Loucy (cell line): ENCODE measurements around the gene TIMM22.

ENCODE experiments used
- EZH2phosphoT487 ChIP-seq: fragments of 200-600 bp; IDR thresholded peaks from 2 replicates; pipeline ENCODE4 v1.6.1; 2018; ENCODE audit warnings: antibody characterized with exemption, mild to moderate bottlenecking, moderate library complexity, borderline replicate concordance
- TF ChIP-seq, protein P1 (sequence below): fragments of 200-600 bp; sonication (generic); conservative IDR thresholded peaks from 2 replicates; pipeline ENCODE4 v1.5.1; 2014; ENCODE audit warnings: mild to moderate bottlenecking, antibody characterized with exemption, low read length

DNA sequence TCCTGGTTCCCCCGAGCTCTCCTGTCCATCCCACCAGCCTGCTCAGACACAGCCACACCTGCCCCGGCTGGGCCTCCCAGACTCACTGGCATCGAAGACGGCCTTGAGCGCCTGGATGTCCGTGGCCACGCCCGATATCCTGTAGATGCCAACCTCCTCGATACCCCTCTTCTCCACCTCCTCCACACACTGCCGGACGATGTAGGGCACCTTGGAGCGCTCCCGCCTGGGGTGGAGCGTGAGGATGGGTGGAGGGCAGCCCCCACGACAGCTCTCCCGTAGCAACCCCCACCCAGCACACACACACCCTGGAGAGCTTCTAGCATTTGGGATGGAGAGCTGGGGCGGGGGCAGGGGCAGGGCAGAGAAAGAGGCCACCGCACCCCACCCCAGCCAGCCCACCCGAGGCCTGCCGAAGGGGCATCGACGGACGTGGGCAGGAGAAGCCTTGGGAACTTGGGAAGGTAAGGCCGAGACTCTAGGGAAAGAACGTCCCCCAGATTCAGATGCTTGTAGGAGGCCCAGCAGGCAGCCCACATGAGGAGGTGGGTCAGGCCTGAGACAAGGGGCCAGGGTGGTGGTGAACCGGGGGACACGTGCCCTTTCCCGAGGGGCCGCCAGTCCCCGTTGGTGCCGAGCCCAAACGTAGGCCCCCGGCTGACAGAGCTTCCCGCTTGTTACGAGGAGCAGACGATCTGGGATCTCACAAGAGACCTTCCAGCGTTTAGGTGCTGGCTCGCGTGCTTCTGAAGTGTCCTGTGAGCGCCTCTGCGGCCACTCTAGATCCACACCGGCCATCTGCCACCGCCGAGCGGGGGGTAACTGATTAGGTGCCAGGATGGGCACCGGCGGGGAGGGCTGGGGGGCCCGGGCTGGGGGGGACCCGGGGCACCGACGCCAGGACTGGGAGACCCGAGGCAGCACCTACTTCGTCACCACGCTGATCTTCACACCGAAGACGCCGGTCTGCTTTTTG lies 15.1 kb downstream of the TIMM22 start:
- TF ChIP-seq, protein P1, sequence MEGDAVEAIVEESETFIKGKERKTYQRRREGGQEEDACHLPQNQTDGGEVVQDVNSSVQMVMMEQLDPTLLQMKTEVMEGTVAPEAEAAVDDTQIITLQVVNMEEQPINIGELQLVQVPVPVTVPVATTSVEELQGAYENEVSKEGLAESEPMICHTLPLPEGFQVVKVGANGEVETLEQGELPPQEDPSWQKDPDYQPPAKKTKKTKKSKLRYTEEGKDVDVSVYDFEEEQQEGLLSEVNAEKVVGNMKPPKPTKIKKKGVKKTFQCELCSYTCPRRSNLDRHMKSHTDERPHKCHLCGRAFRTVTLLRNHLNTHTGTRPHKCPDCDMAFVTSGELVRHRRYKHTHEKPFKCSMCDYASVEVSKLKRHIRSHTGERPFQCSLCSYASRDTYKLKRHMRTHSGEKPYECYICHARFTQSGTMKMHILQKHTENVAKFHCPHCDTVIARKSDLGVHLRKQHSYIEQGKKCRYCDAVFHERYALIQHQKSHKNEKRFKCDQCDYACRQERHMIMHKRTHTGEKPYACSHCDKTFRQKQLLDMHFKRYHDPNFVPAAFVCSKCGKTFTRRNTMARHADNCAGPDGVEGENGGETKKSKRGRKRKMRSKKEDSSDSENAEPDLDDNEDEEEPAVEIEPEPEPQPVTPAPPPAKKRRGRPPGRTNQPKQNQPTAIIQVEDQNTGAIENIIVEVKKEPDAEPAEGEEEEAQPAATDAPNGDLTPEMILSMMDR, result no peak
- TF ChIP-seq EZH2phosphoT487, result no peak
